ENCODE measurements around the gene C11orf54. TPM values are rescaled to one million over a fixed set of nuclear protein-coding genes. Genes with fewer than 3 reads are reported as not detected.

The C11orf54 gene
- total RNA-seq: 10.4 and 15.0 TPM in 2 replicates

DNA sequence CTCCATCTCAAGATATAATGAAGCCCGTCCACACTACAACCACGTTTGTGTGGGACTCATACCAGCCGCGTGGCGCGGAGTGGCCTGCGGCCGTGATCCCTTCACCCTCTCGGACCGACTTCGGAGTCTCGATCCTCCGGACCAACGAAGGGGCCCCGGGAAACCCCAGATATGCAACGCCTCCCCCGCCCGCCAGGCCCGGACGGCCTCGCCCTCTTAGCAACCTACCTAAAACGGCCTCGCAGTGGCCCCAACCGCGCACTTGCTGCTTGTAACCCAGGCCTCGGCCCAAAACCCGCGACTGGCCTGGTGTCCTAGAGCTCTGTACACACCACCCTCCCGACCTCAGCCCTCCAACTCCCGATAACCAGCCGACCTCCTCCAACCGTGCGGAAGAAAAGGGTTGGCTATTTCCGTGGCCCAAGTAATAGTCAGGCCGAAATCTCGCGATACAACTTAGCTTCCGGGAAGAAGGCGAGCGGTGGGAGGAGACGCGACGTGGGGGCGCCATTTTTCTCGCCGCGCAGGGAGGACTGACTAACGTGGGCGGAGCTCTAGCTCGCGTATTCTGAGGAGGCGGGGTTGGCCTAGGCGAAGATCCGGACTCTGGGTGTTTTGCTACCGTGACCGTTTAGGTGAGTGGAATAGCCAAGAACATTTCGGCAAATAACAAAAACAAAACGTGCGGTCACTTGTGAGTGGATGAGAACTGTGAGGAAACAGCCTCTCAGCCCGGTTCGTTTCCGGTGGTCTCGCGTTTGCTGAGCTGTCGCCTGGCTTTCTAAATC, at the start of gene C11orf54, which contains the start of gene TAF1D:
Gene C11orf54 (plus strand): TSS at position 579 of the 788 bp plus-strand sequence. CDS start 5,722 bp downstream, outside the sequence.
Gene TAF1D (minus strand): TSS at position 402 of the 788 bp plus-strand sequence. CDS start 2,191 bp downstream, outside the sequence.

DNA sequence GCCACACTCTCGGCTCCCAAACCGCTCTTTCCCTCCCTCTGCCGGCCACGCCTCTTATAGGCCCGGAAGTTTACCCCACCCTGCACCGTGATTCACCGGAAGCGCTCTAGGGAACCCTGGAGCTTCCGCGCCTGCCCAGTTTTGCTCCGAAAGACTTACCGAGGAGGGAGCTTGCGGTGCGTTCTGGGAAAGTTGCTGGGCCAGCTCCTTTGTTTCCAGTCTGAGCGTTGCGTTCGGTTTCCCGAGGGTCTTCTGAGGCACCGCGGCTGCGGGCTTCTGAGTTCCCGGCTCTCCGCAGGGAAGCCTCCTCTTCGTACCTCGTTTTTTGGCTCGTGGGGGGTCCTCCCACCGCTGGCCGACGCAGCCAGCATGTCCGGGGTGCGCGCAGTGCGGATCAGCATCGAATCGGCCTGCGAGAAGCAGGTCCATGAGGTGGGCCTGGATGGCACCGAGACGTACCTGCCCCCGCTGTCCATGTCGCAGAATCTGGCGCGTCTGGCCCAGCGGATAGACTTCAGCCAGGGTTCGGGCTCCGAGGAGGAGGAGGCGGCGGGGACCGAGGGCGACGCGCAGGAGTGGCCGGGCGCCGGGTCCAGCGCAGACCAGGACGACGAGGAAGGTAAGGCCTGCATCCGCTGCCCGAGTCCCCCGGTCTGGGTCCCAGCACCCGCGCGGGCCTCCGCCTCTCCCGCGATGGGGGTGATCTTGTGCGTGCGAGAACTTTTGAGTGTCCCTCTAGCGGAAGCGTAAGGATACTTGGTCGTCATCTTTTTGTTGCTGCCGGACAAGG, 42.9 kb downstream of the C11orf54 start, which contains the start of gene MED17:
Gene MED17 (plus strand): TSS at position 138 of the 790 bp plus-strand sequence. CDS start 232 bp downstream, at position 370.

Other genes starting within 250 kb of the C11orf54 start
- gene SMCO4, start 198.3 kb upstream of the C11orf54 start, total RNA-seq: 12.1 and 14.3 TPM in 2 replicates
- 14.6 and 16.8 TPM in 2 replicates for gene CEP295, start 80.0 kb upstream of the C11orf54 start, total RNA-seq
- 116 and 146 TPM in 2 replicates for gene TAF1D, start 177 bp upstream of the C11orf54 start, total RNA-seq
- gene MED17, start 42.6 kb downstream of the C11orf54 start, total RNA-seq: 27.0 and 33.6 TPM in 2 replicates
- under 0.01 and 0.09 TPM in 2 replicates for gene VSTM5, start 108.9 kb downstream of the C11orf54 start, total RNA-seq

Measured in endothelial cell of coronary artery (primary cell).